ENCODE measurements around the gene CAMK2D.

GRCh38 chr4:113708250-113708649 is 53.3 kb downstream of the CAMK2D start:
- TF ChIP-seq EZH2 (IDR thresholded peaks at IDR 0.05; ENCODE audit: low read length, missing control alignments) = no peak
- TF ChIP-seq, protein P1, sequence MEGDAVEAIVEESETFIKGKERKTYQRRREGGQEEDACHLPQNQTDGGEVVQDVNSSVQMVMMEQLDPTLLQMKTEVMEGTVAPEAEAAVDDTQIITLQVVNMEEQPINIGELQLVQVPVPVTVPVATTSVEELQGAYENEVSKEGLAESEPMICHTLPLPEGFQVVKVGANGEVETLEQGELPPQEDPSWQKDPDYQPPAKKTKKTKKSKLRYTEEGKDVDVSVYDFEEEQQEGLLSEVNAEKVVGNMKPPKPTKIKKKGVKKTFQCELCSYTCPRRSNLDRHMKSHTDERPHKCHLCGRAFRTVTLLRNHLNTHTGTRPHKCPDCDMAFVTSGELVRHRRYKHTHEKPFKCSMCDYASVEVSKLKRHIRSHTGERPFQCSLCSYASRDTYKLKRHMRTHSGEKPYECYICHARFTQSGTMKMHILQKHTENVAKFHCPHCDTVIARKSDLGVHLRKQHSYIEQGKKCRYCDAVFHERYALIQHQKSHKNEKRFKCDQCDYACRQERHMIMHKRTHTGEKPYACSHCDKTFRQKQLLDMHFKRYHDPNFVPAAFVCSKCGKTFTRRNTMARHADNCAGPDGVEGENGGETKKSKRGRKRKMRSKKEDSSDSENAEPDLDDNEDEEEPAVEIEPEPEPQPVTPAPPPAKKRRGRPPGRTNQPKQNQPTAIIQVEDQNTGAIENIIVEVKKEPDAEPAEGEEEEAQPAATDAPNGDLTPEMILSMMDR (conservative IDR thresholded peaks at IDR 0.05 in 1 of 2, IDR thresholded peaks at IDR 0.05 in 1 of 2; ENCODE audit: low read depth in 1 of 2, low read length in 2 of 2) = no peak

All from fibroblast of lung (primary cell).